Measurements from ENCODE around the gene SYPL1.
"Not testable (repeated sequence)": the region's sequence is repeated elsewhere in the genome, so short reads cannot be mapped to it uniquely, and the experiment has no call there.

The SYPL1 gene

DNA sequence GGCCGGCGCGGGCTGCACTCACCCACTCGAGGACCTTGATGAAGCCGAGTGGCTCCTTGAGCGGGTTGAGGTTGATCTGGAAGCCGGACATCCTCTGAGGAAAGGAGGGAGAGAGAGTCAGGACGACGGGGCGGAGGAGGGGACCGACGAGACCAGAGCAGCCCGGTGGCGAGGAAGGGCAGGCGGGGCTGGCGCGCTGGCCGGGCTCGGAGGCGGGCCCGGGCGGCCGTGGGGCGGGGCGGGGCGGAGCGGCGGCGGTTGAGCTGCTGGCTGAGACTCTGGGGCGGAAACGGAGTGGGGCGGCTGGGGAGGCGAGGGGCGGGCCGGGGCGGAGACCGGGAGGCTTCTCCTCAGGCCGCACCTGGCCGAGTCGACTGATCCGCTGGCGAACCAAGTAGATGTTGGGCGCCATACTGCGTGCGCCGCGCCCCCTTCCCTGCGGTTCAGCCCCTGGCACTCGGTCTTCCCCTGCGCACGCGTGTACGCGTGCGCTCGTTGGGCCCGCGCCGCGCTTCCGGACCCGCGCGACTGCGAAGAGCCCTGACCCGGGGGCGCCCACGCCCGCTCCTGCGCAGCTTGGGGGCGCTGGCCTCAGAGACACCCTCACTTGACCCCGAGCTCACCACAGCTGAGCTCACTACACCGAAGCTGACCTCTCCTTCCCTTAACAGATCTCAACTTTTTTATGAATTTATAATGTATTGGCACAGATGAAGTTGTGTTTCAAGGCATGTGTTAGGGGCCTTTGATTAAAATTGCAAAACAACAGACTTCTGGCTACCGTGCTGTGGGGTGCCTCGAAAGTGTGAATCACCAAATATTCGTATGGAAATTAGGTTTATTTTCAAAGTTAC is at the start of gene SYPL1:
Gene SYPL1, minus strand, starts transcription at position 195 of the 854 bp plus-strand sequence. Its CDS starts 104 bp downstream, at position 91.
- ATAC-seq (ENCODE audit: low read depth) (peak; percentile 82), DNase-seq (ENCODE audit: low spot score in 2 of 2) (peak; percentile 90 to 93)
- Mint-ChIP-seq H3K27me3 (no peaks in the 10 kb centered on the region), H3K36me3 (peaks cover 9% of the 10 kb centered on the region), H3K4me1 (peaks cover 49% of the 10 kb centered on the region), H3K9me3 (no peaks in the 10 kb centered on the region), H3K4me3 (peak within 1 kb of the TSS; percentile 95), H3K27ac (peak within 1 kb of the TSS; percentile 99)

DNA sequence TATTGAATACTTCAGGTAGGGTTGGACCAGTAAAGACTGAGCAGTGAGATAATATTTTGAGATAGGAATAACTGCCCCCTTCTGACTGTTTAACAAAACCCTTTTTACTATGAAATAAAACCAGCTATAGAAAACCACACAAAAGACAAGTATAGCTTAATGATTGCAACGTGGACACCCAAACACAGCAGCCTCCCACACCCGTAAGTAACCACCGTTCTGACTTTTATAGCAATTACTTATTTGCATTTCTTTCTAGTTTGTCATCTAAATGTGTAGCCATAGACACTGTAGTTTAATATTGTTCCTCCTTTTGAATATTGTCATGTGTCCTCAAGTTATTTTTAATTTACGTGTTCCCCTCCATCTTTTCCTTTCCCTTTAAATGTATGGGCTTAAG is 42.9 kb upstream of the SYPL1 start:
- Mint-ChIP-seq H3K9me3 (no peaks in the 10 kb centered on the region), H3K4me1 (peaks cover 21% of the 10 kb centered on the region), H3K27me3 (no peaks in the 10 kb centered on the region), H3K27ac (no peak overlapping the region), H3K4me3 (peak overlapping the region; percentile 30), H3K36me3 (no peaks in the 10 kb centered on the region)
- no peak for ATAC-seq (ENCODE audit: low read depth)
- no peak for DNase-seq (ENCODE audit: low spot score in 2 of 2)

DNA sequence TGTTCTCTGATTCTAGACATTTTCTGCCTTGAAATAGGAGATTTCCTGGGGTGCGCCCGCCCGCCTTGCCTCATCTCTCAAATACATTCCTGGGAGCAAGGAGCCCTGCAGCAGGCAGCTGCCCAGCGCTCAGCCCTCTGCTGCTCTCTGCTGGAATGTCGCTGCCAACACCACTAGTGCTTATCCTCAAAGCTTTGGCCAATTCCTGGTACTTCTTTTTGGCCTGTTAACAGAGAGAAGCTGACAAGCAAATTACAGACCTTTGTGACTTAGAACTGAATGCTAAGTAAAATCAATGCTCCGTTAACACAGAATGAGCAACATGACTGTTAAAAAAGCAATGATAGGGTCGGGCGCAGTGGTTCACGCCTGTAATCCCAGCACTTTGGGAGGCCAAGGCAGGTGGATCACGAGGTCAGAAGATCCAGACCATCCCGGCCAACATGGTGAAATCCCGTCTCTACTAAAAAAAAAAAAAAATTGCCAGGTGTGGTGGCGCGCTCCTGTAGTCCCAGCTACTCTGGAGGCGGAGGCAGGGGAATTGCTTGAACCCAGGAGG is 41.9 kb upstream of the SYPL1 start:
- ATAC-seq (ENCODE audit: low read depth): peak; percentile 90
- H3K9me3 Mint-ChIP-seq: no peaks in the 10 kb centered on the region
- H3K4me3 Mint-ChIP-seq: peak overlapping the region; percentile 71
- peaks cover 21% of the 10 kb centered on the region for H3K4me1 Mint-ChIP-seq
- H3K27ac Mint-ChIP-seq: no peak overlapping the region
- H3K27me3 Mint-ChIP-seq: no peaks in the 10 kb centered on the region
- H3K36me3 Mint-ChIP-seq: no peaks in the 10 kb centered on the region
- DNase-seq (ENCODE audit: low spot score in 2 of 2): peak; percentile 73 to 75

DNA sequence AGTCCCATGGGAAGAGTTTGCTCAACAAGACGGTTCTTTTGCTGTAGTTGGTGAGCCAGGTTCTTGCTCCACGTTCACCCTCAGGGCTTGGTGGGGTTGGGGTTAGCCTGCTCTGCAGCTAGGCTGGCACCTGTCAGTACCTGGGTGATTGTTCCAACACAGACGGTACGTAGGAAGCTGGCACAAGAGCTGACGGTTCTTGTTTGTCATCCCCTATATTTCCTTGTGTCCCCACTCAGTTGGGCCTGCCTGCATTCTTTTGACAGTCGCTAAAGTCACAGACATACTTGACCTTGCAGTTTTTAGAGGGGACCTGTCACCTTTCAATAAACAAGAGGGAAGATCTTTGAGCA is 40.2 kb upstream of the SYPL1 start:
- DNase-seq (ENCODE audit: low spot score in 2 of 2) (no peak), ATAC-seq (ENCODE audit: low read depth) (no peak)
- no peaks in the 10 kb centered on the region for H3K27me3 Mint-ChIP-seq
- no peaks in the 10 kb centered on the region for H3K9me3 Mint-ChIP-seq
- no peak overlapping the region for H3K27ac Mint-ChIP-seq
- no peak overlapping the region for H3K4me3 Mint-ChIP-seq
- peaks cover 24% of the 10 kb centered on the region for H3K4me1 Mint-ChIP-seq
- H3K36me3 Mint-ChIP-seq: no peaks in the 10 kb centered on the region

DNA sequence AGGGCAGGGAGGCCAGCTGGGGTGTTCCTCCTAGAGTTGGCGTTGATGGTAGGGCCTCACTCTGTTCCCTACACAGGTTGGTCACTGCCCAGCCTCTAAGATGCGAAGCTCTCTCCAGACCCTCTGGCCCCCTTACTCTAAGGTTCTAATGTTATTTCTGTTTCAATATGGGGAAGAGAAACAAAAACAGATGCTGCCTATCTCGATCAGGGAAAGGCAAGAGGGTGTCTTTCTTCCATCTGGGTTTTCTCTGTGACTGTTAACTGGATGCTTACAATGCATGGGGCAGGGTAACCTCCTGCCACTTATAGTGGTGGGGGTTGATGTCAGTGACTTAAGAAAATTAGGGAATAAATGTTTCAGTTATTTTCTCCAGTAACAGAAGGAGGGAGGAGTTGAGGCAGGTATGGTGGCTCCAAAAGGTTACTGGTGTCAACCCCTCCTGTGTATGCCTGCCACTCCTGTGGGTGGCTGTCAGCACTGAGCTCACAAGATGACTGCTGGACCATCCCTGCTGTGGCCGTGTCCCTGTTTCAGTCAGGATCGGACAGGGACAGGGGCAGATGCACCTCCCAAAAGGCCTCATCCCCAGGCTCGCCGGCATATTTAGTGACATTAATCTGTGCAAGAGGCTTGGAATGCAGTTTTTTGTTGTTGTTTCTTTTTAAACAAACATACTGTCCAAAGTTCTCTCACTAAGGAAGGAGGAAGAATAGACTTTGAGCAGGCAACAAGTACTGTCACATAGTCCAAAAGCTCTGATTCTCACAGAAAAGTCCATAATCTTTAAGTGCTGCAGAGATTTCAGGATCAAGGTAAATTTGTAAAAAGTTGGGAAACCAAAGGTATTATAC is 39.6 kb upstream of the SYPL1 start:
- H3K27me3 Mint-ChIP-seq: no peaks in the 10 kb centered on the region
- peaks cover 26% of the 10 kb centered on the region for H3K4me1 Mint-ChIP-seq
- ATAC-seq (ENCODE audit: low read depth) (no peak), DNase-seq (ENCODE audit: low spot score in 2 of 2) (no peak)
- no peak overlapping the region for H3K27ac Mint-ChIP-seq
- H3K4me3 Mint-ChIP-seq: no peak overlapping the region
- no peaks in the 10 kb centered on the region for H3K9me3 Mint-ChIP-seq
- no peaks in the 10 kb centered on the region for H3K36me3 Mint-ChIP-seq

DNA sequence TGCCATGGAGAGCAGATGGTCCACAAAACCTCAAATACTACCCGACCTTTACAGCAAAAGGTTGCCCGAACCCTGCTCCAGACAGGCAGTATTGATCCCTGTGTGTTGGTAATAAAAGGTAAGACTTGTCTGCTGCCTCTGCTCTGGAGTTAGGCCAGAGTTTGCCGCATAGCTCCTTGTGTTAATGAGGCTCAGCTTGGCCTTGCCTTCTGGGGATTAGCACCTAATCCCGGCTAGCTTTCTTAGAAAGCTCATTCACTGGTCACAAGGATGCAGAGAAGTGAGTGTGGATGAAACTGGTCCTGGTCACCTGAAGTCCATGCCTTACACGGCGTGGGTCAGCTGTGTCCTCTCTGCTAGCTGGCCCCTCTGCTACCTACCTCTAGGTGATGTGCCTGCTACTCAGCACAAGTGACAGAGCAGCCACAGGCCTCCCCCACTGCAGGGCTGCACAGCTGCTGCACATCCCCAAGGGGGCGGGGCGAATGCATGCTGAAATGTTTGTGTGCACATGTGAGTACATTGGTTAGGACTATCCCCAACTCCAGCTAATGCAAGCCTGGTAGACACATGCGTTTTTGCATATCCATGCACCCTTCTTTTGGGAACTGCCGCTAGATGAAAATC is 31.7 kb upstream of the SYPL1 start:
- no peak for DNase-seq (ENCODE audit: low spot score in 2 of 2)
- Mint-ChIP-seq H3K27me3 (no peaks in the 10 kb centered on the region), H3K4me1 (peaks cover 11% of the 10 kb centered on the region), H3K9me3 (peaks cover 2% of the 10 kb centered on the region), H3K36me3 (peaks cover 3% of the 10 kb centered on the region), H3K4me3 (no peak overlapping the region), H3K27ac (no peak overlapping the region)
- peak; percentile 41 for ATAC-seq (ENCODE audit: low read depth)

DNA sequence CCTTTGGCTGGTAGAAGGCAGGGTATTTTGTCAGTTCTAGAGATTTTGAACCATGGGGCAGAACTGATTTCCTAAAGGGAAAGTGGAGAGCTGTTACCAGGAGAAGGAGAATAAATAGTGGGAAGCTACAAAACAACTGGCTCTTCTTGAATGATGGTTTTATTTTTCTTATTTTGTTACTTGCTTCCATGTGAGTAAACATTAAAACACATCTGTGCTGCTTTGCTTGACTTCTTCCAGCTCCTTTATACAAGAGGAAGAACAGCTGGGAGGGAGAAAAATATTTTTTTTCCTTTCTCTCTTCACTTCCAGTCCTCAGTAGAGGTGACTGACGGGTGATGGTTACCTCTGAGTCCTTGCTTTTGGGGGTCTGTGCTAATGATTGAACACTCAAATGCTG is 30.0 kb upstream of the SYPL1 start:
- no peak for ATAC-seq (ENCODE audit: low read depth)
- Mint-ChIP-seq H3K9me3 (peaks cover 5% of the 10 kb centered on the region), H3K27ac (no peak overlapping the region), H3K4me3 (no peak overlapping the region), H3K27me3 (no peaks in the 10 kb centered on the region), H3K36me3 (peaks cover 3% of the 10 kb centered on the region), H3K4me1 (peaks cover 11% of the 10 kb centered on the region)
- no peak for DNase-seq (ENCODE audit: low spot score in 2 of 2)

DNA sequence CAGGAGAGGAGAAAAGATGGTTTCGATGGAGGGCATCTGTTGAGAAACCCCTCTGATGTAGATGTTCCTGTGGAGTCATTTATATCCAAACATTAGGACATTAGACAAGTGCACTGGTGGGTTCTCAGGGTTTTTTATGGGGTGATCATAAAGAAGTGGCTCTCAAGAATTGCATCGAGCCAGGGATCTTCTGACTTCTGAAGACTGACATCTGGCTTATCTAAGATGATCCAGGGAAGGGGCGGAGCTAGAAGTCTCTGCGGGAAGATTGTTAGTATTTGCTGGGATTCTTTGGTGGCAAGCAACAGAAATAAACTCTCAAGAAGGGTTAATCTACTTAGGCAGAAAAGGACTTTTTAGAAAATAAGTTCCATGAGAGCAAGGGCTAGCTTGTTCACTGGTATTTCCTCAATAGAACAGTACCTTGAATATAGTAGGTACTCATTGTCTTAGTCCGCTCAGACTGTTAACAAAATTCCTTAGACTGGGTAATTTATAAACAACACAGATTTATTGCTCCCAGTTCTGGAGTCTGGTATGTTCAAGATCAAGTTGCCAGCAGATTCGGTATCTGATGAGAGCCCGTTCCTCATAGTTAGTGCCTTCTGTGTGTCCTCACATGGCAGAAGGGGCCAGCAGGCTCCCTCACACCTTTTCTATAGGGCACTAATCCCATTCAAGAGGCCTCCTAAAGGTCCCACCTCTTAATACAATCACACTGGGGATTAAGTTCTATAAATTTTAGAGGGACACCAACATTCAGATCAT is 28.5 kb upstream of the SYPL1 start:
- Mint-ChIP-seq H3K4me3 (no peak overlapping the region), H3K9me3 (peaks cover 5% of the 10 kb centered on the region), H3K36me3 (peaks cover 3% of the 10 kb centered on the region), H3K27ac (peak overlapping the region; percentile 53), H3K27me3 (no peaks in the 10 kb centered on the region), H3K4me1 (peaks cover 7% of the 10 kb centered on the region)
- DNase-seq (ENCODE audit: low spot score in 2 of 2): no peak
- no peak for ATAC-seq (ENCODE audit: low read depth)

DNA sequence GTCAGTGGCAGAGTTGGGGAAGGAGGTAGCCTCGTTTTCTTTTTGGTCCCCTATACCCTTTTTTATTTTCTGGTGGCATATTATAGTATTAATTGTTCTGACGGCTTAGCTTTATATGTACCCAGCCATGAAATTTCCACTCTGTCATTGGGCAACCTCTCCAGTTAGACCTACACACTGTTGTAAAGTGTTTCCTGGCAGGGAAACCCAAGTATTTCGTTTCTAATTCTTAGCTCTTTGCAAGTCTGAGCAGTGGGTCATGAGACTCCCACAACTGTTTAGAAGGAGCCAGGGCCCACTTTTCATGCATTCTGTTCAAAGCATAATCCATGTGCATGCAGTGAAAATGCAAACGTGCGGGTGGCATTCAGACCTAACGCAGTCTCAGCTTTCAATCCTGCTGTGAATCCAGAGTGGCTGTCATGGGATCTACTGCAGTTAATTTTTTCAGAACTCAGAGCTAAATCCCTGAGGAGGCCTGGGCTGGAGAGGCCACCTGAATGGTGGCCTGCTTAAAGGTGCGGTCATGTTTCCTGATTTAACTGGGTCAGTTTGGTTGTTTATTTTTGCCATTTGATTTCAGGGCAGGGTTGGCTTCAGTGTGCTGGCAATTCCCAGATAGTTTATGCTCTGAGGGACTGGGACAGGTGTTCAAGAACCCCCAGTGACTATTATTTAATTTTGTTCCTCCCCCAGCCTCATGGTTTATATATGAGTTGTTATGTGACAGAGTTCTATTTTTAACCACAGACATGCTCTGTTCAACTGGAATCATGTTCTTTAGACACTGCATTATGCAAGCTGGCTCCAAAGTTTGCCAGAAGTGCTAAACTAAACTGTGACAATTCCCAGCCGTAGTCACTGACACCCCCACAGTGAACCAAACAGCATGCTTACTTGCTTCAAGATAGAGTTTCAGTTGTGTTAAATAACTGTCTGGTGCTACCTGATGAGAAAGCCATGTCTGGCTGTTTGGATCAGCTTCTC is 27.4 kb upstream of the SYPL1 start:
- H3K36me3 Mint-ChIP-seq: peaks cover 3% of the 10 kb centered on the region
- no peak overlapping the region for H3K27ac Mint-ChIP-seq
- no peaks in the 10 kb centered on the region for H3K27me3 Mint-ChIP-seq
- DNase-seq (ENCODE audit: low spot score in 2 of 2) (no peak), ATAC-seq (ENCODE audit: low read depth) (no peak)
- H3K4me1 Mint-ChIP-seq: peaks cover 7% of the 10 kb centered on the region
- H3K4me3 Mint-ChIP-seq: no peak overlapping the region
- peaks cover 5% of the 10 kb centered on the region for H3K9me3 Mint-ChIP-seq

DNA sequence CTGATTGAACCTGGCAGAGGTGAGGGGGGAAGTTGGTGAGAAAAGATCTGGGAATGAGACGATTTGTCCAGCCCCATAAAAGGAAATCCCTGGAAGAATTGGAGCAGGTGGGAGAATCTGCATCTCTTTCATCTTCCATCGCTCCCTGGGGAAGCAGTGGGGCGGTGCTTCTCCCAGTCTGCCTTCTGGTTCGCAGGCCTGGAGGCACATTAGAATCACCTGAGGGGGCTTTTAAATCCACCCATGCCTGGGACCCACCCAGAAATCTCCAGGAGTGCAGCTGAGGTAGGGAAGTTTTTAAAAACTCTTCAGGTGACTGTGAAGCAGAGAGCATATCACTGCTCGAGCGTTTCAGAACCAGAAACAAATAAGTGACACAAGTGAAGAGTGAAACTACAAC is 26.7 kb upstream of the SYPL1 start:
- no peak overlapping the region for H3K4me3 Mint-ChIP-seq
- H3K9me3 Mint-ChIP-seq: peaks cover 5% of the 10 kb centered on the region
- peaks cover 7% of the 10 kb centered on the region for H3K4me1 Mint-ChIP-seq
- H3K36me3 Mint-ChIP-seq: peaks cover 3% of the 10 kb centered on the region
- no peaks in the 10 kb centered on the region for H3K27me3 Mint-ChIP-seq
- DNase-seq (ENCODE audit: low spot score in 2 of 2) (no peak), ATAC-seq (ENCODE audit: low read depth) (no peak)
- H3K27ac Mint-ChIP-seq: no peak overlapping the region

DNA sequence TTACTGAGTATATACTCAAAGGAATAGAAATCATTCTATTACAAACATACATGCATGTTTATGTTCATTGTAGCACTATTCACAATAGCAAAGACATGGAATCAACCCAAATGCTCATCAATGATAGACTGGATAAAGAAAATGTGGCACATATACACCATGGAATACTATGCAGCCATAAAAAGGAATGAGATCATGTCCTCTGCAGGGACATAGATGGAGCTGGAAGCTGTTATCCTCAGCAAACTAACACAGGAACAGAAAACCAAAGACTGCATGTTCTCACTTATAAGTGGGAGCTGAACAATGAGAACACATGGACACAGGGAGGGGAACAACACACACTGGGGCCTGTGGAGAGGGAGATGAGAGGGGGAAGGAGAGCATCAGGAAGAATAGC is 26.1 kb upstream of the SYPL1 start:
- H3K9me3 Mint-ChIP-seq; H3K36me3 Mint-ChIP-seq; H3K27ac Mint-ChIP-seq; H3K4me1 Mint-ChIP-seq; ATAC-seq (ENCODE audit: low read depth); H3K4me3 Mint-ChIP-seq; DNase-seq (ENCODE audit: low spot score in 2 of 2); H3K27me3 Mint-ChIP-seq: not testable (repeated sequence)

DNA sequence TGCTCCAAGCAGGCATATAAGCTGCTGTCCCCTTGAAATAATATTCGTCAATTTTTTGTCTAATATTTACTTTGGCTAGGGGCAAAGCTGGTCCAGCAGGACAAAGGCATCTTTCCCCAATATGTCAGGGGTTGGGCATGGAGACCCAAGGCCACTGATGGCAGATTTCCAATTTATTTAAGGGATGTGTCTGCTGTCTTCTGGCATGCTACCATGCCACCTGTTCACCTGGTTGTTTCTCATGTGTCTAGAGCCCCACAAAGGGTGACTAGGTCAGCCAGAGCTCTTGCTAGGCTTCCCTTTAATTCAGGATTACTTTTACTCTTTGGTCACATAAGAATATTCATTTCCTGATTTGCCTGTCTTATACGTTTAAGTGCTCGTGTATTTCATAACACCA is 22.1 kb upstream of the SYPL1 start:
- no peaks in the 10 kb centered on the region for H3K27me3 Mint-ChIP-seq
- no peak for ATAC-seq (ENCODE audit: low read depth)
- no peak overlapping the region for H3K27ac Mint-ChIP-seq
- H3K36me3 Mint-ChIP-seq: no peaks in the 10 kb centered on the region
- H3K4me1 Mint-ChIP-seq: peaks cover 6% of the 10 kb centered on the region
- no peak overlapping the region for H3K4me3 Mint-ChIP-seq
- H3K9me3 Mint-ChIP-seq: peaks cover 2% of the 10 kb centered on the region
- no peak for DNase-seq (ENCODE audit: low spot score in 2 of 2)
